Renal cortex interstitium (tissue), 15 donors: ENCODE results near the gene APOBEC3C. TPM values are rescaled to one million over a fixed set of nuclear protein-coding genes. Genes with fewer than 3 reads are reported as not detected.
A peak's percentile ranks its signal among the peaks of the same experiment; 100 is the strongest.

ENCODE experiments used
- DNase-seq, 11 donors: peaks; one replicate each; pipeline ENCODE4 v3.0.0-alpha.2; 2013; ENCODE audit warnings: low read depth in 9 of 11, low spot score in 4 of 11; ENCODE audit errors: extremely low read depth in 1 of 11
- long read RNA-seq, 16 experiments: transcript quantifications; one replicate each; lab custom pipeline, GENCODE V29; 2026
- polyA plus RNA-seq, 3 donors: library from polyadenylated mRNA; unstranded; fragments of 120-200 nt; gene quantifications; one replicate each; pipeline ENCODE4 v1.2.1, GENCODE V29; 2013; ENCODE audit not compliant: insufficient read length in 3 of 3

APOBEC3C gene
- polyA plus RNA-seq, result 10 to 100 TPM in 2 of 3 donors, 1 to 10 TPM in 1; 9.6 to 10.6 (median 10.2) TPM
- long read RNA-seq, donor 1, partial matches to known transcripts, result 5 of 9 reads
- long read RNA-seq, donor 1, other reads (novel, unspliced or antisense), result 0 of 9 reads
- long read RNA-seq, donor 2, partial matches to known transcripts, result 15 of 18 reads
- long read RNA-seq, donor 2, other reads (novel, unspliced or antisense), result 0 of 18 reads
- long read RNA-seq, donor 3, transcript APOBEC3C-201 (4 exons, 2,818 nt), result major isoform, 6 of 6 reads
- long read RNA-seq, donor 3, partial matches to known transcripts, result 0 of 6 reads
- long read RNA-seq, donor 3, other reads (novel, unspliced or antisense), result 0 of 6 reads
- long read RNA-seq, donor 4, transcript APOBEC3C-201 (4 exons, 2,818 nt), result major isoform, 6 of 6 reads
- long read RNA-seq, donor 4, partial matches to known transcripts, result 0 of 6 reads
- long read RNA-seq, donor 4, other reads (novel, unspliced or antisense), result 0 of 6 reads
- long read RNA-seq, donor 5, transcript APOBEC3C-201 (4 exons, 2,818 nt), result major isoform, 9 of 10 reads
- long read RNA-seq, donor 5, partial matches to known transcripts, result 0 of 10 reads
- long read RNA-seq, donor 5, other reads (novel, unspliced or antisense), result 0 of 10 reads
- long read RNA-seq, donor 6, transcript APOBEC3C-201 (4 exons, 2,818 nt), result major isoform, 5 of 5 reads
- long read RNA-seq, donor 6, partial matches to known transcripts, result 0 of 5 reads
- long read RNA-seq, donor 6, other reads (novel, unspliced or antisense), result 0 of 5 reads
- long read RNA-seq, donor 7, transcript APOBEC3C-201 (4 exons, 2,818 nt), result major isoform, 6 of 6 reads
- long read RNA-seq, donor 7, partial matches to known transcripts, result 0 of 6 reads
- long read RNA-seq, donor 7, other reads (novel, unspliced or antisense), result 0 of 6 reads
- long read RNA-seq, donor 8, transcript APOBEC3C-201 (4 exons, 2,818 nt), result major isoform, 10 of 10 reads
- long read RNA-seq, donor 8, partial matches to known transcripts, result 0 of 10 reads
- long read RNA-seq, donor 8, other reads (novel, unspliced or antisense), result 0 of 10 reads
- long read RNA-seq, donor 9, transcript APOBEC3C-201 (4 exons, 2,818 nt), result major isoform, 5 of 5 reads
- long read RNA-seq, donor 9, partial matches to known transcripts, result 0 of 5 reads
- long read RNA-seq, donor 9, other reads (novel, unspliced or antisense), result 0 of 5 reads
- long read RNA-seq, donor 10, partial matches to known transcripts, result 0 of 4 reads
- long read RNA-seq, donor 10, other reads (novel, unspliced or antisense), result 0 of 4 reads
- long read RNA-seq, donor 11, partial matches to known transcripts, result 0 of 4 reads
- long read RNA-seq, donor 11, other reads (novel, unspliced or antisense), result 0 of 4 reads
- long read RNA-seq, donor 12, partial matches to known transcripts, result 10 of 11 reads
- long read RNA-seq, donor 12, other reads (novel, unspliced or antisense), result 0 of 11 reads
- long read RNA-seq, donor 13, transcript APOBEC3C-201 (4 exons, 2,818 nt), result major isoform, 6 of 14 reads
- long read RNA-seq, donor 13, partial matches to known transcripts, result 8 of 14 reads
- long read RNA-seq, donor 13, other reads (novel, unspliced or antisense), result 0 of 14 reads
- long read RNA-seq, donor 14, partial matches to known transcripts, result 0 of 3 reads
- long read RNA-seq, donor 14, other reads (novel, unspliced or antisense), result 0 of 3 reads
- long read RNA-seq, donor 15, partial matches to known transcripts, result 0 of 1 reads
- long read RNA-seq, donor 15, other reads (novel, unspliced or antisense), result 0 of 1 reads
- long read RNA-seq, donor 16, transcript APOBEC3C-201 (4 exons, 2,818 nt), result major isoform, 14 of 21 reads
- long read RNA-seq, donor 16, partial matches to known transcripts, result 7 of 21 reads
- long read RNA-seq, donor 16, other reads (novel, unspliced or antisense), result 0 of 21 reads

DNA sequence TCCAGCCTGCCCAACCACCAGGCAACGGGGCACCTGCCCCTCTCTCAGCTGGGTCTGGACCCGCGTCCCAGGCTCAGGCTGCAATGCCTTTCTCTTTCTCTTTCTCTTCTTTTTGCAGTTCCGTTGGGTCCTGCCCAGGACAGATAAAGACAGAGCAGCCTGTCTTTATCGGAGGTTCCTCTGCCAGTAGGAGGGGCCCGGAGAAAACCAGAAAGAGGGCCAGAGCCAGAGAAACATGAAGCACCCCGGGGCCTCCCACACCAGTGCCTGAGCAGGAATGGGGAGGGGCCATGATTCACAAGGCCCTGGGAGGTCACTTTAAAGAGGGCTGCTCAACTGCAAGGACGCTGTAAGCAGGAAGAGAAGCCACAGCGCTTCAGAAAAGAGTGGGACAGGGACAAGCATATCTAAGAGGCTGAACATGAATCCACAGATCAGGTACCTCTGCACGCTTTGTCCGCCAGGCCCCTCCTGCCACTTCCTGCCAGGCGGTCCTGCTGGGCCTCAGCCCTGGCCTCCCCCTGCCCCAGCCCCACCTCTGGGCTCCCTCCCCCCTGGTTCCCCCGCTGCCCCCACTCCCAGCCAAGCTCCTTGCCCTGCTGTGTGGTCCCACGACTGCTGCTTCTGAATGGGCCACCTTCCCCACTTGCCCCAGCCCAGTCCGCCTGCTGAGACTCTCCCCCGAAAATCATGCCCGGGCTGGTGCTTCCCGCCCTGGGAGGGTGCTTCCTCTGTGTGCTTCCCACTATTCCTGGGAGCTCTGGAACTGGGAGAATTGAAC is at the start of gene APOBEC3C:
Gene APOBEC3C (plus strand): TSS at position 316 of the 781 bp plus-strand sequence. CDS start 106 bp downstream, at position 422.
- DNase-seq, result peak in 7 of 11 donors; percentile 29 to 56 (median 44)

DNA sequence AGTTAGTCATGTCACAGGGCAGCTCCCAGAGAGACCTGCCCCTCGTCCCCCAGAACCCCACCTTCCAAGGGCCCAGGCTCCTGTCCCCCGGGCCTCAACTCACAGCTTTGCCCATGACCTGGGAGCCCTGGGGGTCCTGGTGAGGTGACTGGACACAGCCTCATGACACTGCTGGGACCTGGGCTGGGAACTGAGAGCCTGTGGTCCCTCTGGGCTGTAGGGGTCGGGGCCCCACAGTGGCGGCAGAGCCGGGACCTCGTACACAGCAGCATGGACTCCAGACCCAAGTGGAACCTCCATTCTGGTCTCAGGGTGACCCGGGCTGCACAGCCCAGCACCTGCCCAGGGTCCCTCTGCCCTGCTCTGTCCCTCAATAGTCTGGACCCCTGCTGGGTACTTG is 49.8 kb upstream of the APOBEC3C start:
- no peak for DNase-seq

GRCh38 chr22:38964989-38965388 is 49.1 kb upstream of the APOBEC3C start:
- DNase-seq, result no peak

- no peak for DNase-seq
Measured at GRCh38 chr22:38965614-38966379, 48.3 kb upstream of the APOBEC3C start.

GRCh38 chr22:38966380-38966702 is 47.7 kb upstream of the APOBEC3C start:
- no peak for DNase-seq

DNA sequence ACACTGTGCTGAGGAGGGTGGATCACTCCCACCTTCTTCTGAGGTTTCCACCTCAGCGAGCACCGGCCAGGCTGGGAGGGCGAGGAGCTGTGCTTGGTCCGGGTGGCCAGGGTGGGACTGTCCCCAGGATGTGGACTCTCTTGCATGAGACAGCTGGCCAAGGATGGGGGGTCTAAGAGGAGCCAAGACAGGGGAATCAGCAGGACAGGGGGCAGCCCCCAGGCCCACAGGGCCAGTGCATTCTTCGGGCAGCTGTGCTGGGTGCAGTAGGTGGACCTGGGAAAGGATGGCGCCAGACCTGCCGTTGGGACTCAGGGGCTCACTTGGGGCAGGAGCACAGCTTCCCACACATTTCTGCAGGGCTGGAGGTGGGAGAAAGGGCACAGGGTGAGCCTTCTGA is 47.1 kb upstream of the APOBEC3C start:
- no peak for DNase-seq

GRCh38 chr22:38967451-38968450 is 46.3 kb upstream of the APOBEC3C start:
- DNase-seq, result no peak

DNA sequence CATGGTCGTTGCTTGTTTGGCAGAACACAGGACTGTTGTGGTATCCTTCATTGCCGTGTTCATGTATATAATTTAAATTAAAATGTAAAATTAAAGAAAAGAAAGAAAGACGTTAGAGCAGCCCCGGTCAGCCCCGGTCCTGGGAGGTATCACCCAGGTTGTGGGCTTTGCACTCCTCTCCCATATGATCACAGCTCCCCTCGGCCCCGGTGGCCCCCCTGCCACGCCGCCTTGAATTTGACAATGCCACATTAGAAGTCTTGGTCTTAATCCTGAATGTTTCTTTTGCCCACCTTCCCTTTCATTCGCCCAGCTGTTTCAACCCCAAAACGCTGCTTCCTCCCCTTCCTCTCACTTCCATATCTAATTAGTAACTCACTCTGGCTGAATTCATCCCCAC is 45.3 kb upstream of the APOBEC3C start:
- no peak for DNase-seq

- DNase-seq, result no peak
Measured at GRCh38 chr22:38970551-38970950, 43.5 kb upstream of the APOBEC3C start.

DNA sequence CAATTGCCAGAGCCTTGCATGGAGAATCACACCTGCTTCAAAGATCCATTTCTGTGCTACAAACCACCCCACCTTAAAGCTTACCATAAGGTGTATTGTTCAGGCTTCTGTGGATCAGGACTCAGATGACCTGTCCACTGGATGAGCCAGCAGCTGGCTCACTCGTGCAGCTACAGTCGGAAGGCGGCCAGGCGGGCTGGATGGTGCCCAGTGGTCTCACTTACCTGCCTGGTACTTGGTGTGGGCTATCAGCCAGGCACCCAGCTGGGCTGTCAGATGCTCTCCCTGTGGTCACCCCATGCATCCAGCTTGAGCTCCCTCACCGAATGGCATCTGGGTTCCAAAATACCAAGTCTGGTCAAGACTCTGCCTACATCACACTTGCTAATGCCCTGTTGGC is 42.9 kb upstream of the APOBEC3C start:
- no peak for DNase-seq

DNA sequence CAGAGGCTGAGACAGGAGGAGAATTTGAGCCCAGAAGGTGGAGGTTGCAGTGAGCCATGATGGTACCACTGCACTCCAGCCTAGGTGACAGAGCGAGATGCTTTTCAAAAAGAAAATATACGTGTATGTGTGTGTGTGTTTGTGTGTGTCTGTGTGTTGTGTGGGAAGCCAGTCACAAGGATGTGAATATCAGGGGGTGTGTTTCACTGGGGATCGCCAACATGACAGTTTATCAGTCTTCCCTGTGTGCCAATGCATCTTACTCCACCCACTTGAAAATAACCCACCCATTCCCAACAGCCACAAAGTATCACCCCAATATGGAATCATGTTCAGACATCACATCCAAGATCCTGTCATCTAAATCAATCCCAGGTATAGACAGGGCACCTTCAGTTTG is 42.3 kb upstream of the APOBEC3C start:
- no peak for DNase-seq

GRCh38 chr22:38972558-38972957 is 41.5 kb upstream of the APOBEC3C start:
- no peak for DNase-seq

DNA sequence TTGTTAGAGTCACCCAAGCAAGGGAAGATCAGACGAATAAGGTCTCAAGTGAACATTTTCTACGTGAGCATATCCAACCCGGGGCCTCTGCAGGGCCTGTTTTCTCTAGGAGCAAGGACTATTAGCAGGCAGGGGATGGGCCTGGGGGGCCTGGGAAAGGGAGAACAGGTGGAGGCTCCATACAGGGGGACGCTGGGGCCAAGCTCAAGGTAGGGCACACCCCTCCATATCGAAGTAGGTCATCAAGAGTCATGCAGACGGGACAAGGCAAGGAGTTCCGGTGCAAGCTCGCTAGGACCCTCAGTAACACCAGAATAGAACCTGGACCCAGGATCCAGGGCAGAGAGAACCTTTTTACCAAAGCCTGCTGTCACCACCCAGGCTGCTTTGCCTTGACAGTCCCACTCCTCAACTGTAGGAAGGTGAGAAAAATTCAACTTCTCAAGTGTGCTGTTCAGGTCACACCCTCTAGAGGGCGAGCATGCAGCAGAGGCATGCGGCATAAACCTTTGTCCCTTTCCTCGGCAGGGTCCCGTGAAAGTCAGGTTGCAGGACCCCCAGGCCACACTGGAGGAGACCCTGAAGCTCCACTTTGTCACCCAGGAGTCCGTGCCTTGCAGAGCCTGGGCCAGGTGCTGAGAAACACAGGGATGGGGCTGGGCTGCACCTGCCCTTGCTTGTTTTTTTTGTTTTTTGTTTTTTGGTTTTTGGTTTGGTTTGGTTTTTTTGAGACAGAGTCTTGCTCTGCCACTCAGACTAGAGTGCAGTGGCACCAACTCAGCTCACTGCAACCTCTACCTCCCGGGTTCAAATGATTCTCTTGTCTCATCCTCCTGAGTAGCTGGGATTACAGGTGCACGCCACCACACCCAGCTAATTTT is 40.5 kb upstream of the APOBEC3C start:
- peak in 1 of 11 donors; percentile 32 for DNase-seq

GRCh38 chr22:38974170-38974825 is 39.8 kb upstream of the APOBEC3C start:
- no peak for DNase-seq
